CD4-positive, alpha-beta memory T cell (primary cell): Measurements from ENCODE around the gene SMC4. TPM values are rescaled to one million over a fixed set of nuclear protein-coding genes. Genes with fewer than 3 reads are reported as not detected.

Source experiments
- CTCF ChIA-PET: fragments of 350-600 bp; sonication (Branson Sonifier 250); formaldehyde crosslinking; loops from one replicate; lab custom pipeline; 2021; ENCODE audit warnings: inconsistent platforms; ENCODE audit not compliant: partially characterized antibody; lab: Charles Lee
- POLR2A ChIA-PET: fragments of 350-600 bp; sonication (Branson Sonifier 250); formaldehyde crosslinking; loops from one replicate; lab custom pipeline; 2021; ENCODE audit not compliant: partially characterized antibody; lab: Charles Lee
- DNase-seq, 5 donors: peaks; one replicate each; pipeline versions ENCODE4 v3.0.0 to v3.0.0-alpha.2; 2020 to 2022; ENCODE audit warnings: mixed read lengths in 1 of 5
- H3K27ac ChIP-seq: one replicate; pipeline ENCODE4 v1.7.0; 2013; ENCODE audit warnings: low read depth, low read length
- H3K27me3 ChIP-seq: 2 replicates; pipeline ENCODE4 v1.7.0; 2013; ENCODE audit warnings: mild to moderate bottlenecking, low read length, moderate library complexity; ENCODE audit not compliant: insufficient read depth
- H3K36me3 ChIP-seq: 2 replicates; pipeline ENCODE4 v1.7.0; 2013; ENCODE audit warnings: mild to moderate bottlenecking, low read length, moderate library complexity; ENCODE audit not compliant: insufficient read depth
- H3K4me1 ChIP-seq: 2 replicates; pipeline ENCODE4 v1.7.0; 2013; ENCODE audit warnings: mild to moderate bottlenecking, low read length, moderate library complexity; ENCODE audit not compliant: insufficient read depth
- H3K4me3 ChIP-seq, 2 donors: one replicate each; pipeline ENCODE4 v1.7.0; 2013; ENCODE audit warnings: low read length in 2 of 2, mild to moderate bottlenecking in 1 of 2
- H3K9me3 ChIP-seq, 2 donors: one replicate each; pipeline ENCODE4 v1.7.0; 2013; ENCODE audit warnings: low read length in 2 of 2, control low read depth in 1 of 2; ENCODE audit not compliant: control insufficient read depth in 1 of 2
- H3K27ac Mint-ChIP-seq, 7 donors: one replicate each; pipeline ENCODE4 v1.8.0; 2020 to 2021; ENCODE audit warnings: mixed read lengths in 7 of 7, mild to moderate bottlenecking in 6 of 7, inconsistent platforms in 3 of 7, moderate library complexity in 3 of 7
- H3K27me3 Mint-ChIP-seq, 2 donors: one replicate each; pipeline ENCODE4 v1.8.0; 2020 to 2021; ENCODE audit warnings: mixed read lengths in 2 of 2
- H3K36me3 Mint-ChIP-seq, 2 donors: one replicate each; pipeline ENCODE4 v1.8.0; 2020 to 2021; ENCODE audit warnings: mixed read lengths in 2 of 2, inconsistent platforms in 1 of 2, mild to moderate bottlenecking in 1 of 2
- H3K4me1 Mint-ChIP-seq, 4 donors: one replicate each; pipeline ENCODE4 v1.8.0; 2020 to 2021; ENCODE audit warnings: mixed read lengths in 4 of 4, mild to moderate bottlenecking in 1 of 4
- H3K4me3 Mint-ChIP-seq, 8 donors: one replicate each; pipeline ENCODE4 v1.8.0; 2020 to 2021; ENCODE audit warnings: mixed read lengths in 8 of 8, mild to moderate bottlenecking in 7 of 8, moderate library complexity in 6 of 8, inconsistent platforms in 3 of 8
- H3K9me3 Mint-ChIP-seq, 8 donors: one replicate each; pipeline ENCODE4 v1.8.0; 2020 to 2021; ENCODE audit warnings: mixed read lengths in 8 of 8, mild to moderate bottlenecking in 5 of 8, inconsistent platforms in 3 of 8, moderate library complexity in 1 of 8
- intact Hi-C: fragments of 100-400 bp; cut with micrococcal nuclease; formaldehyde crosslinking; loops from one replicate; pipeline ENCODE4 v1.15.1; 2023
- polyA plus RNA-seq, 2 donors: library from polyadenylated mRNA; unstranded; fragments of 300-500 nt; fragmentation: Illumina TruSeq; gene quantifications; one replicate each; pipeline ENCODE4 v1.2.3, GENCODE V29; 2021
- total RNA-seq, 2 experiments: library from RNA; stranded (reverse); gene quantifications; one replicate each; pipeline ENCODE4 v1.2.3, GENCODE V29; 2021

Gene SMC4
- total and polyA plus RNA-seq, 4 experiments from 2014 or later, result 33.2 to 74.3 (median 66.7) TPM

- ChIA-PET CTCF (interaction anchor here (0.7 to 5.5 kb wide), 27 partner anchors 10 to 528 kb away, joined by 3 to 63 read pairs (median 6); partner anchors contain the start of genes IFT80, IL12A, SMC4 and TRIM59), POLR2A (interaction anchor here (1.0 to 4.4 kb wide), 3 partner anchors 11 to 35 kb away, joined by 4 to 18 read pairs (median 9); partner anchors contain the start of genes SMC4 and TRIM59)
- H3K27ac ChIP-seq, result no peak overlapping the region
- peak overlapping the region in 3 of 7 donors; percentile 17 to 64 (median 33) for H3K27ac Mint-ChIP-seq
- H3K4me1 ChIP-seq, result peaks cover 13% of the 10 kb centered on the region
- H3K36me3 ChIP-seq, result peaks cover 4% of the 10 kb centered on the region
- H3K27me3 Mint-ChIP-seq, result no peaks in the 10 kb centered on the region
- DNase-seq, result peak; percentile 68 to 74 (median 70)
- intact Hi-C loops, result loop anchor here (1.0 to 5.0 kb wide), 5 partner anchors 71 to 1569 kb away; partner anchors contain the start of gene IL12A
- H3K9me3 Mint-ChIP-seq, result no peaks in the 10 kb centered on the region
- H3K27me3 ChIP-seq, result no peaks in the 10 kb centered on the region
- peaks cover 10 to 21% (median 16%) of the 10 kb centered on the region in 4 donors for H3K4me1 Mint-ChIP-seq
- no peak overlapping the region for H3K4me3 Mint-ChIP-seq
- H3K36me3 Mint-ChIP-seq, result peaks cover 4 to 43% of the 10 kb centered on the region in 2 donors
- H3K4me3 ChIP-seq, result no peak overlapping the region
- H3K9me3 ChIP-seq, result no peaks in the 10 kb centered on the region
Observed at GRCh38 chr3:160413613-160414248, 14.3 kb downstream of the SMC4 start.

DNA sequence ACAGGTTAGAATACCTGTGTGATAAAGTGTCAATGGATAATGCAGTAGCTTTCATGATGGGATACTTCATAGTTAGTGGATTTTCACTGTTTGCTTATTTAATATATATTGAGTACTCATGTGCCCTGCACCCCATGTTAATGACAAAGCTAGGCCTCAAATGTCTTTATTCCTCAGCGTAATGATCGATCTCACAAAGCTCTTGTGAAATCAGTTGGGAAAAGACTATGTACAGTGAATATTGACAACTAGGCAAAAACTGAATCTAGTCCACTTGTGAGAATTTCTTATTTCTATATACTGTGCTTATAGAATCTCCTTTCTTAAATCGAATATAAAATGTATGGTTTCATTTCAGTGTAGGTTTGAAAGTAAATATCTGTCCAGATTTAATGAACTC is 17.9 kb downstream of the SMC4 start:
- peaks cover 4% of the 10 kb centered on the region for H3K36me3 ChIP-seq
- peaks cover 16% of the 10 kb centered on the region for H3K4me1 ChIP-seq
- Mint-ChIP-seq H3K36me3 (peaks cover 8 to 57% of the 10 kb centered on the region in 2 donors), H3K27ac (peak overlapping the region in 2 of 7 donors; percentile 7 to 38), H3K4me3 (no peak overlapping the region), H3K4me1 (peaks cover 10 to 17% (median 13%) of the 10 kb centered on the region in 4 donors), H3K27me3 (no peaks in the 10 kb centered on the region), H3K9me3 (no peaks in the 10 kb centered on the region)
- no peaks in the 10 kb centered on the region for H3K9me3 ChIP-seq
- DNase-seq, result no peak
- H3K27me3 ChIP-seq, result no peaks in the 10 kb centered on the region
- no peak overlapping the region for H3K27ac ChIP-seq
- intact Hi-C loops, result no loop called here
- CTCF ChIA-PET, result interaction anchor here (0.9 to 3.2 kb wide), 3 partner anchors 179 to 530 kb away, joined by 3 to 25 read pairs (median 3); no protein-coding TSS in a partner anchor
- POLR2A ChIA-PET, result interaction anchor here (1.2 kb wide), 1 partner anchor 32 kb away, joined by 3 read pairs; the partner anchor contains the start of gene TRIM59
- H3K4me3 ChIP-seq, result no peak overlapping the region

GRCh38 chr3:160427832-160428424 is 28.5 kb downstream of the SMC4 start:
- Histone ChIP-seq H3K27ac (no peak overlapping the region), H3K27me3 (no peaks in the 10 kb centered on the region), H3K4me1 (no peaks in the 10 kb centered on the region), H3K9me3 (no peaks in the 10 kb centered on the region), H3K4me3 (no peak overlapping the region), H3K36me3 (peaks cover 37% of the 10 kb centered on the region)
- H3K9me3 Mint-ChIP-seq, result no peaks in the 10 kb centered on the region
- intact Hi-C loops, result no loop called here
- ChIA-PET CTCF (interaction anchor here (1.1 to 2.0 kb wide), 3 partner anchors 12 to 22 kb away, joined by 6 to 8 read pairs (median 8); partner anchors contain the start of gene TRIM59), POLR2A (no interaction called here)
- DNase-seq, result no peak
- H3K36me3 Mint-ChIP-seq, result peaks cover 39 to 73% of the 10 kb centered on the region in 2 donors
- H3K4me1 Mint-ChIP-seq, result peaks cover 0 to 5% (median 2%) of the 10 kb centered on the region in 4 donors
- peak overlapping the region in 1 of 7 donors; percentile 24 for H3K27ac Mint-ChIP-seq
- H3K27me3 Mint-ChIP-seq, result no peaks in the 10 kb centered on the region
- no peak overlapping the region for H3K4me3 Mint-ChIP-seq

DNA sequence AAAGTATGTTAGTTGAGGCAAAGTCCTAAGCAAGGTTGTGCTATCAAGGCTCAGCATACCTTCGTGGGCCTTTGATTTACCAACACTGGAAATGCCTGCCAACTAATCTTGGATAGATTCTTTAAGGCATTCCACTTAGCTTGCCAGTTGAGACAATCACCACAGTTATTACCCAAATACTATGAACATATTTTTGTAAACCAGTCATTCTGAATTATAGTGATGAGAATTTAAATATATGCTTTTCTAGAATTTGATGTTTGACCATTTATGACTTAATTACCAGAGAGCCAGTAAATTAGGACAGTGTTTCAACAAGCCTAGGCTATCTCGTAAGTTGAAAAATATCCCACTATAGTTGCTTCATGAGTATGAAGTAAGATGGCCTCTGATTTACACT is 34.6 kb downstream of the SMC4 start:
- no peak overlapping the region for H3K27ac Mint-ChIP-seq
- Histone ChIP-seq H3K27ac (no peak overlapping the region), H3K9me3 (no peaks in the 10 kb centered on the region), H3K4me1 (peaks cover 34% of the 10 kb centered on the region), H3K27me3 (no peaks in the 10 kb centered on the region), H3K4me3 (no peak overlapping the region), H3K36me3 (peaks cover 12% of the 10 kb centered on the region)
- DNase-seq, result no peak
- H3K4me3 Mint-ChIP-seq, result no peak overlapping the region
- H3K9me3 Mint-ChIP-seq, result no peaks in the 10 kb centered on the region
- ChIA-PET CTCF (interaction anchor here (4.2 kb wide), 1 partner anchor 15 kb away, joined by 17 read pairs; the partner anchor contains the start of gene TRIM59), POLR2A (interaction anchor here (0.9 kb wide), 1 partner anchor 8 kb away, joined by 3 read pairs; no protein-coding TSS in a partner anchor)
- H3K36me3 Mint-ChIP-seq, result peaks cover 47 to 73% of the 10 kb centered on the region in 2 donors
- H3K27me3 Mint-ChIP-seq, result no peaks in the 10 kb centered on the region
- H3K4me1 Mint-ChIP-seq, result peaks cover 24 to 41% (median 34%) of the 10 kb centered on the region in 4 donors
- intact Hi-C loops, result no loop called here

DNA sequence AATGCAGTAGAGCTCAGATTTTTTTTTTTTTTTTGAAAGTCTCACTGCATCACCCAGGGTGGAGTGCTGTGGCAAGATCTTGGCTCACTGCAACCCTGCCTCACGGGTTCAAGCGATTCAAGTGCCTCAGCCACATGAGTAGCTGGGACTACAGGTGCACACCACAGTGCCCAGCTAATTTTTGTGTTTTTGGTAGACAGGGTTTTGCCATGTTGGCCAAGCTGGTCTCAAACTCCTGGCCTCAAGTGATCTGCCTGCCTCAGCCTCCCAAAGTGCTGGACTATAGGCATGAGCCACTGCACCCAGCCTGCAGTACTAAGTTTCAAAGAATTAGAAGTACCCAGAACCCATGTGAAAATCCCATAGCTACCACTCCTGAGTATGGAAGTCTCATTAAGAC is 35.6 kb downstream of the SMC4 start:
- H3K4me3 ChIP-seq, result no peak overlapping the region
- Mint-ChIP-seq H3K4me3 (no peak overlapping the region), H3K4me1 (peaks cover 26 to 48% (median 41%) of the 10 kb centered on the region in 4 donors), H3K36me3 (peaks cover 54 to 79% of the 10 kb centered on the region in 2 donors), H3K27ac (no peak overlapping the region), H3K9me3 (no peaks in the 10 kb centered on the region), H3K27me3 (no peaks in the 10 kb centered on the region)
- DNase-seq, result no peak
- no peak overlapping the region for H3K27ac ChIP-seq
- no peaks in the 10 kb centered on the region for H3K9me3 ChIP-seq
- H3K4me1 ChIP-seq, result peaks cover 36% of the 10 kb centered on the region
- intact Hi-C loops, result no loop called here
- H3K36me3 ChIP-seq, result peaks cover 11% of the 10 kb centered on the region
- POLR2A ChIA-PET, result interaction anchor here (0.9 to 1.4 kb wide), 2 partner anchors 9 to 14 kb away, joined by 3 to 8 read pairs; partner anchors contain the start of gene TRIM59
- CTCF ChIA-PET, result interaction anchor here (1.9 to 4.2 kb wide), 2 partner anchors 14 to 23 kb away, joined by 10 to 17 read pairs; partner anchors contain the start of gene TRIM59
- H3K27me3 ChIP-seq, result no peaks in the 10 kb centered on the region

DNA sequence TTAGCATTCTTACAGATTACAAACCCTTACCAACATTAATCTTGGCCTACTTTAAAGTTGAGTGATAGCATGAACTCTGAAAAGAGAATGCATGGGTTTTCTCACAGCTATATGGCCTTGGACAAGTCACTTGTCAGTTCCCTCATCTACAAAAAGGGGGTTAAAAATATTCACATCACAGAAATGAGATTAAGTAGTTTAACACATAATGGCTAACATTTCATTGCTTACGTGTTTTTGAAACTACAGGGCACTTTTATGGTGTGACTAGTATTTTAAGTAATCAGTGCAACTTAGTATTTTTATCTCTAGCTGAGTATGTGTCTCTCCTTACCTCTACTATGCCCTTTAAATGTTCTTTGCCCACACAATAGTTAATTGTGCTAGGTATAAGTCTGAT is 36.3 kb downstream of the SMC4 start:
- no peak for DNase-seq
- Mint-ChIP-seq H3K27ac (no peak overlapping the region), H3K9me3 (no peaks in the 10 kb centered on the region), H3K4me3 (peak overlapping the region in 1 of 8 donors; percentile 54), H3K27me3 (no peaks in the 10 kb centered on the region), H3K36me3 (peaks cover 54 to 79% of the 10 kb centered on the region in 2 donors), H3K4me1 (peaks cover 28 to 55% (median 45%) of the 10 kb centered on the region in 4 donors)
- H3K27ac ChIP-seq, result no peak overlapping the region
- peaks cover 9% of the 10 kb centered on the region for H3K36me3 ChIP-seq
- intact Hi-C loops, result no loop called here
- H3K4me3 ChIP-seq, result no peak overlapping the region
- peaks cover 36% of the 10 kb centered on the region for H3K4me1 ChIP-seq
- ChIA-PET POLR2A (interaction anchor here (1.4 to 1.7 kb wide), 2 partner anchors 11 to 13 kb away, joined by 6 to 8 read pairs; partner anchors contain the start of gene TRIM59), CTCF (interaction anchor here (0.8 to 4.2 kb wide), 3 partner anchors 9 to 24 kb away, joined by 3 to 17 read pairs (median 10); partner anchors contain the start of gene TRIM59)
- no peaks in the 10 kb centered on the region for H3K9me3 ChIP-seq
- H3K27me3 ChIP-seq, result no peaks in the 10 kb centered on the region
